Measurements from ENCODE around the gene NIM1K. TPM values are rescaled to one million over a fixed set of nuclear protein-coding genes. Genes with fewer than 3 reads are reported as not detected.

Gene NIM1K
- total and polyA plus RNA-seq, 2 of the 4 experiments (the other 2 are of a cell fraction), result 0.54 to 0.68 TPM

DNA sequence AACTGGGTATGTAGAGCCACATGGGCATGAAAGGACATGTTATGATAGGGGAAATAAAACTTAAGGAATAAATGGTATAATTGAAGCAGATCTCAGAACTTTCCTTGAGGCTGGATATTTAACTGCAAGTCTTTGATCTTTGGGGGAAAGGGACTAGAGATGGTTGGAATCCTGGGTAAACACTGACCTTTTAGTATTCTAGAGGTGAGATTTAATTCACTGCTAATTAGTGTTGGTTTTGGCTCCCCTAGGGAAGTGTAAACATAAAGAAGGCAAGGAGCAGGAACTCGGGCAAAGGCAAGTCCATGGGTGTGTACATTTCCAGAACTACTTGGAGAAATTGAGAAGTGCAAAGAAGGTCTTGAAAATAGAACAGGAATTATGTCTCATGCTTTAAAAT is 16.6 kb downstream of the NIM1K start:
- Histone ChIP-seq H3K36me3 (ENCODE audit: control insufficient read depth, insufficient read depth, low read length) (no peaks in the 10 kb centered on the region), H3K18ac (ENCODE audit: low read depth, low read length) (no peak overlapping the region), H2AK5ac (ENCODE audit: low read depth, low read length) (no peak overlapping the region), H3K9ac (ENCODE audit: low read depth, low read length) (no peak overlapping the region), H3K4me1 (ENCODE audit: control insufficient read depth, insufficient read depth, low read length) (no peaks in the 10 kb centered on the region), H2AK9ac (replicated peaks; ENCODE audit: low read depth, low read length, poor library complexity) (no peak overlapping the region), H4K91ac (ENCODE audit: insufficient read depth, low read depth, low read length) (no peak overlapping the region), H3K4me2 (ENCODE audit: low read depth, low read length) (no peak overlapping the region), H3K14ac (replicated peaks; ENCODE audit: low read depth, low read length) (no peak overlapping the region), H4K8ac (ENCODE audit: low read depth in 2 of 2, low read length in 2 of 2) (no peak overlapping the region), H3K27ac (ENCODE audit: insufficient read depth, low read length) (no peak overlapping the region), H3K27me3 (ENCODE audit: control insufficient read depth, insufficient read depth, low read length) (peaks cover 2% of the 10 kb centered on the region; the same call in 1 of the 2 replicates), H3K79me1 (ENCODE audit: low read depth in 1 of 2, low read length in 2 of 2) (no peaks in the 10 kb centered on the region), H2BK20ac (ENCODE audit: low read depth, low read length) (no peak overlapping the region), H4K5ac (ENCODE audit: low read depth, low read length) (no peak overlapping the region), H3K9me1 (ENCODE audit: insufficient read depth, low read length) (no peaks in the 10 kb centered on the region), H3K56ac (ENCODE audit: extremely low read depth, insufficient read depth, low read length) (no peak overlapping the region), H4K20me1 (ENCODE audit: insufficient read depth, low read length) (no peaks in the 10 kb centered on the region), H3K4me3 (ENCODE audit: insufficient read depth, low read depth, low read length) (no peak overlapping the region), H2BK120ac (ENCODE audit: low read depth, low read length) (no peak overlapping the region), H3K4ac (ENCODE audit: low read depth, low read length) (no peak overlapping the region), H2AFZ (replicated peaks; ENCODE audit: low read length, poor library complexity) (no peak overlapping the region), H3K9me3 (ENCODE audit: control insufficient read depth, insufficient read depth, low read length) (no peaks in the 10 kb centered on the region), H3K23ac (ENCODE audit: low read depth, low read length) (no peak overlapping the region), H2BK15ac (ENCODE audit: low read depth, low read length) (no peak overlapping the region), H2BK5ac (ENCODE audit: low read depth, low read length, poor library complexity, severe bottlenecking) (no peak overlapping the region)
- CTCF ChIA-PET, result no interaction called here
- no peak for ATAC-seq (ENCODE audit: low read depth)
- TF ChIP-seq USF2 (IDR thresholded peaks at IDR 0.05; ENCODE audit: low read depth, low read length) (no peak), RFX5 (IDR thresholded peaks at IDR 0.05; ENCODE audit: low read depth, low read length) (no peak), NFE2L2 (IDR thresholded peaks at IDR 0.05; ENCODE audit: low read depth, low read length) (no peak), MAFK (IDR thresholded peaks at IDR 0.05; ENCODE audit: low read depth, low read length) (no peak), POLR2A (IDR thresholded peaks at IDR 0.05; ENCODE audit: low read depth, low read length) (no peak), ELK1 (IDR thresholded peaks at IDR 0.05; ENCODE audit: borderline replicate concordance, low read depth, low read length) (no peak), FOS (IDR thresholded peaks at IDR 0.05; ENCODE audit: low read depth, low read length) (no peak), RAD21 (IDR thresholded peaks at IDR 0.05; ENCODE audit: low read length) (no peak), RCOR1 (IDR thresholded peaks at IDR 0.05; ENCODE audit: insufficient replicate concordance, low read length) (no peak)
- TF ChIP-seq, protein P1, sequence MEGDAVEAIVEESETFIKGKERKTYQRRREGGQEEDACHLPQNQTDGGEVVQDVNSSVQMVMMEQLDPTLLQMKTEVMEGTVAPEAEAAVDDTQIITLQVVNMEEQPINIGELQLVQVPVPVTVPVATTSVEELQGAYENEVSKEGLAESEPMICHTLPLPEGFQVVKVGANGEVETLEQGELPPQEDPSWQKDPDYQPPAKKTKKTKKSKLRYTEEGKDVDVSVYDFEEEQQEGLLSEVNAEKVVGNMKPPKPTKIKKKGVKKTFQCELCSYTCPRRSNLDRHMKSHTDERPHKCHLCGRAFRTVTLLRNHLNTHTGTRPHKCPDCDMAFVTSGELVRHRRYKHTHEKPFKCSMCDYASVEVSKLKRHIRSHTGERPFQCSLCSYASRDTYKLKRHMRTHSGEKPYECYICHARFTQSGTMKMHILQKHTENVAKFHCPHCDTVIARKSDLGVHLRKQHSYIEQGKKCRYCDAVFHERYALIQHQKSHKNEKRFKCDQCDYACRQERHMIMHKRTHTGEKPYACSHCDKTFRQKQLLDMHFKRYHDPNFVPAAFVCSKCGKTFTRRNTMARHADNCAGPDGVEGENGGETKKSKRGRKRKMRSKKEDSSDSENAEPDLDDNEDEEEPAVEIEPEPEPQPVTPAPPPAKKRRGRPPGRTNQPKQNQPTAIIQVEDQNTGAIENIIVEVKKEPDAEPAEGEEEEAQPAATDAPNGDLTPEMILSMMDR (conservative IDR thresholded peaks at IDR 0.05; ENCODE audit: low read depth, low read length), result no peak
- POLR2A ChIA-PET (ENCODE audit: unreplicated experiment), result no interaction called here
- no peak for DNase-seq
- WGBS, 2 experiments (ENCODE audit: extremely low coverage in 2 of 2, insufficient read length in 1 of 2), result no CpG with 5 or more reads among the region's 1 CpG
- in situ Hi-C loops (cut with MboI; ENCODE audit: low sequenced_read_pairs), result no loop called here
- no TSS peak for BruUV-seq (replicated peaks)
- dilution Hi-C loops (cut with HindIII; ENCODE audit: low sequenced_read_pairs, unreplicated experiment), result no loop called here
- intact Hi-C loops (cut with micrococcal nuclease), result no loop called here

Measured in IMR-90 (cell line).